Endometrium (tissue), 2 donors: ENCODE measurements around the gene THADA.

Experiments used
- FAIRE-seq: peaks from 2 replicates; lab custom pipeline; 2012; peaks lifted over from hg19 to GRCh38; lab: Jason Lieb, UNC
- donor health status: control.
- donor health status: control.

Gene THADA

DNA sequence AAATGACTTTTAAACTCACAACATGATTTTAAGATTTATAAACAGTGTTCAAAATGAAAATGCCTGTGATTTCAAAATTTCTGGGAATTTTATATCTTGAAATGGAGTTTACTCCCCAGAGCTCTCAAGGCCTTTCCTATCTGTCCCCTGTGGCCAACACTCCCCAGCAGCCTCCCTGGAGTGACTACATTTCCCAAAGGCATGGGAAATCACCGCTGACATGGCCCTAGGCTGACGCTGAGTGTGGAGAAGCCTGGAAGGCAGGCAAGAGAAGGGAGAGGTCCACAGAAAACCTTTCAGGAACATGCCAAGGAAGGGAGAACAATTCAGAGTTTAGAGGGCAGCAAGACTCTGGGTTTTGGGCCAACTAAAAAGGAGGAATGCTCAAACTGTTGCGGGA, 349.2 kb downstream of the THADA start:
- no peak for FAIRE-seq

DNA sequence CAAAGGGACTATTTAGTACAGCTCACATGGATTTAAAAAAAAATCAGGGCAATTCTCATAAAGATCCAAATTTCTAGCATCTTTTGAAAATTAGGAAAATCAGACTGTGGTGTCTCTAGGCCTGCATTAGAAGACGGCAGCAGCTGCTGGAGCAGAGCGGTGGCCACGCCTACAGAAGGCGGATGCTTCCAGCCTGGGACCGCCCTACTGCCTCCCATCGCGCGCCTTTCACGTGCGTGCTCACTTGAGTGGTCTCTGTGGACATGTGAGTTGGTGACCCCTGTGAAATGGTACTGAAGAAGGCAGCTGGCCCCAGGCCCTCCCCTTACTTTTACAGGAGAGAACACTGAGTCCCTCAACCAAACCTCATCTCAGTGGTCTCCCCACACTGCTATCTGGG, 354.3 kb downstream of the THADA start:
- no peak for FAIRE-seq

DNA sequence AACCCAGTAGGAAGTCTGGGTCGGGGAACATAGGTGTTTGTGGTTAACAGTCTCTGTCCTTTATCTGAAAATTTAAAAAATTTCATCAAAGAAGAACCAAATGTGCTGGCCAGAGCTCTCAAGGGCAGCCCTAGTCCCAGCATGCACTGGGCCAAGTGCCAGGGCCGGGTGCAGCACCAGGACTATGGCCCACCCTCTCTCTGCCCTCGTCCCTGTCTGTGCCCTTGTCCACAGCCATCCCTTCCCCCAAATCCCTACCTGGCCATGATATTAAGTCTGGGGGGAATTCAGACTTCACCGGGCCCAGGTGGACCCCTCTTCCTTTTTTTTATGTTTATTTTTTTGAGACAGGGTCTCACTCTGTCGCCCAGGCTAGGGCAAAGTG, 355.1 kb downstream of the THADA start:
- no peak for FAIRE-seq

- no peak for FAIRE-seq
Measured at GRCh38 chr2:43239981-43240765, 355.7 kb downstream of the THADA start.

- no peak for FAIRE-seq
Measured at GRCh38 chr2:43238813-43239212, 357.0 kb downstream of the THADA start.

DNA sequence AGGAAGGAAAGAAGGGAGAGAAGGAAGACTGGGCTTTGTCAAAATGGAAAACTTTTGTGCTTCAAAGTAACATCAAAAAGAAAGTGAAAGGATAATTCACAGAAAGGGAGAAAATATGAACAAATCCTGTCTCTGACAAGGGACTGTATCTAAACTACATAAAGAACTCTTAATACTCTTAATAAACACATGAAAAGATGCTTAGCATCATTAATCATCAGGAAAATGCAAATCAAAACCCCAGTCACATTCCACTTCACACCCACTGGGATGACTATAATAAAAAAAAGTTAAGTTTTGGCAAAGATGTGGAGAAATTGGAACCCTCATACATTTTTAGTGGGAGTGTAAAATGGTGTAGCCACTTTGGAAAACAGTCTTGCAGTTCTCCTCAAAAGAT, 357.7 kb downstream of the THADA start:
- no peak for FAIRE-seq

- no peak for FAIRE-seq
Measured at GRCh38 chr2:43233218-43234212, 362.3 kb downstream of the THADA start.

- no peak for FAIRE-seq
Measured at GRCh38 chr2:43230951-43231827, 364.6 kb downstream of the THADA start.

GRCh38 chr2:43230351-43230885, 365.4 kb downstream of the THADA start:
- no peak for FAIRE-seq

DNA sequence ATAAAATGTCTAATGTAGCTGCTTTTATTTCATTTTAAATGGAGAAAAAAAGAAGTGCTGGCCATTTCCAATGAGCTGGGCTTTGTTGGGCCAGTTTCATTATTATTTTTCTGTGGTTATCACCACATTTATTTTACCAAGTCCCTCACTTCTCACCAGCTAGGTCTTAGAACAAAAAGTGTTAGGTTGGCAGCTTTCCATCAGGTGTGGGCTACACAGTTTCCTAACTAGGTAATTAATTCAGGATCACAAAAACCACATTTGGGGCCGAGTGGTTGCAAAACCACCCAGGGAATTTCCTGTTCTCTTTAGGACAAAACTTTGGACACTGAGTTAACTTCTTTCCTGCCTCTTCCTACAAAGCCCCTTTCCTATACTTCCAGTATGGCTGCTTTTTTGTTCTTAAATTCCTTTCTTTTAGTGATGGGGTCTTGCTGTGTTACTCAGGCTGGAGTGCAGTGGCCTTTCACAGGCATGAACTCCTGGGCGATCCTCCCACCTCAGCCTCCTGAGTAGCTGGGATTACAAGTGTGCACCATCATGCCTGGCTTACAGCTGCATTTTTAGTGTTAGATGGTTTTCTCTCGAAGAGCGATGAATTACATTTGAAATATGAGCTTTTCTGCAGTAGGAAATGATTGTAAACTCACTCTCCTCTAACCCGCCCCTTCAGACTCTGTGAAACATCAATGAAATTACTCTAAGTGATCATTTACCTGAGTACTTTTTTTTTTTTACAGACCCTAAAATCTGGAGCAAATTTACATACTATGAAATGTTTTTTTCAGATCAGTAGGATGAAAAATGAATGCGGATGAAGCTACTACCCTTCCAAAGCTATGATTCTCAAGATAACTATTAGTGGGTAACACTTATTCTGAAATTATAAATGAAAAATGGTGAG, 366.8 kb downstream of the THADA start:
- FAIRE-seq, result no peak

DNA sequence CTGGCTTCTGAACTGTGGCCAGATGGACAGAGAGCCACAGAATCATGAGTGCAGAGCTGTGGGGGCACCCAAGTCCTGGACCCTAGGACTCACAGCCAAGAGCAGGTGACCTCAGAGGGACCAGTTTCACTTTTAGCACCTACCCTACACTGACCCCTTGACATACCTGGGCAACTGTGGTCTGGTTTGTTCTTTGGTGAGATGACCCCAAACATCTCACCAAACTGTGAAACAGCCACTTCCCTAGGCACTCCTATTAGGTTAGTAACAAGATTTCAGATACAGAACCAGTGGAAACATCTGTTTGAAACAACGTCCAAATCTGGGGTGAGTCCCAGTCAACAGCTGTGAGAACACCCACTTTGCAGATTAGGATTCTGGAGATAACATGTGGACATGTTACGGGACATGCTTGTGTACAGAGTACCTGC, 367.5 kb downstream of the THADA start:
- no peak for FAIRE-seq

GRCh38 chr2:43227830-43228281, 368.0 kb downstream of the THADA start:
- FAIRE-seq, result no peak

GRCh38 chr2:43226955-43227829, 368.6 kb downstream of the THADA start:
- no peak for FAIRE-seq

DNA sequence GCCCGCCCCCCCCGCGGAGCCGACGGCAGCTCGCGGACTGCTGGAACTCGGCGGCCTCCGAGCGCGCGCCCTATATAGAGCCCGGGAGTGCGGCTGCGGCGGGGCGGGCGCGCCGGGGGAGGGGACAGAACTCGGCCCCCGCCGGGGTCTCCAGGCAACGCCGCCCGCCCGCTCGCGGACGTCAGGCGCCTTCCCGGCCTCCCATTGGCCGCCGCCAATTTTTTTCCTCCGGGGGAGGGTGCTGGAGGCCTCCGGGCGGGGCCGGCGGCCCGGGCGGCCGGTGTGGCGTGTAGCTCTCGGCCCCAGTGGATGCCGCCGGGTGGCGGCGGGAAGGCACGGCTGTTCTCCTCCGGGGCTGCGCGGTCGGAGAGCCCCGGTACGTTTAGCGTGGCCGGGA, 369.3 kb downstream of the THADA start, which contains the start of gene ZFP36L2:
Gene ZFP36L2, minus strand, starts transcription at position 49 of the 397 bp plus-strand sequence. CDS start 291 bp downstream, outside the sequence.
- FAIRE-seq, result no peak

DNA sequence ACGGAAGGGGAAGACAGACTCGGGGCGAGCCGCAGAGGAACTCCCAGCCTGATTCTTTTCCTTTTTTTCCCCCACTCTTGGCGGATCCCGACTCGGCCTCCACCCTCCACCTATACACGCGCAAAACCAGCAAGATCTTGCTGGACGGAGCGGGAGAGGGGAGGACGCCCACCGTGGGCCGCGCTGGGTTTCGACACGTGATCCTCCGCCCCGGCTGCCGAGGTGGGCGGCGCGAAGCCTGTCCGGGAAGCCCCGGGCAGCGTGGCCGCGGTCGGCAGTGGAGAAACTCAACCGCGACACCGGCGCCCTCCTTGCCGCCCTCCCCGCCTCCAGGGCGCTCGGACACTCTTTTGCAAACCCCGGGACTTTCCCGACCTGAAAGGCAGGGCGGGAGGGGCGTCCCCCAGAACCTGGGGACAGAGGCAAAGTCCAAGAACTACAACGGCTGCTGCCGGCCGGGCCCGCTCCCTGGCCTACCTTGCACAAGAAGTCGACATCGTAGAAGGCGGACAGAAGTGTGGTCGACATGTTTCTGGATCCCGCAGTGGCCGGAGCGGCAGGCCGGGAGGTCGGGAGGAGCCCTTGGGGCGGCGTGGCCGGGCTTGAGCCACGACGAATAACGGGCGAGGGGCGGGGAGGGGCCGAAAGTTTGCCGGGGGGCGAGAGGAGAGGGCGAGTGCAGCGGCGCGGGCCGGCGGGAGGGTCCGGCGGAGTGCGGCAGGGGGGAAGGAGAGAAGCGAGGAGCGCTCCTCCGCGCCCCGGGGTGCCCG, 369.9 kb downstream of the THADA start:
- no peak for FAIRE-seq

GRCh38 chr2:43225093-43225787, 370.6 kb downstream of the THADA start:
- no peak for FAIRE-seq

DNA sequence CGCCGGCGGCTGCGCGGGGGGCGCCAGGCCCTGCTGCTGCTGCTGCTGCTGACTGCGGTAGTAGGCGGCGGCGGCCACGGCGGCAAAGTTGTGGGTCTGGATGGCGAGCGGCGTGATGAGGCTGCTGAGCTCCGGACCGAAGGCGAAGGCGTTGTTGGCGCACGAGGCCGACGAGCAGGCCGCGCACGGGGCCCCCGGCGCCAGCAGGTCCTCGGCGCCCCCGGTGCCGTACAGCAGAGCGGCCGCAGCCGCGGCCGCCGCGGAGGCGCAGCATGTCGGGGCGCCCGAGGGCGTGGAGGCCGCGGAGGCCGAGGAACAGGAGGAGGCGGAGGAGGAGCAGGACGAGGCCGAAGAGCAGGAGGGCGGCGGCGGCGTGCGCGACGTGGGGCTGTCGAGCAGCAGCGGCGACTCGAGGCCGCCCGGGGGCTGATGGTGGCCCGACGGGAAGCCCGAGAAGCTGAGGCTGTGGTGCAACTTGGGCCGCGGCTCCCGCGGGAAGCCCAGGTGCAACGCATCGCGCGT, 371.2 kb downstream of the THADA start:
- no peak for FAIRE-seq

DNA sequence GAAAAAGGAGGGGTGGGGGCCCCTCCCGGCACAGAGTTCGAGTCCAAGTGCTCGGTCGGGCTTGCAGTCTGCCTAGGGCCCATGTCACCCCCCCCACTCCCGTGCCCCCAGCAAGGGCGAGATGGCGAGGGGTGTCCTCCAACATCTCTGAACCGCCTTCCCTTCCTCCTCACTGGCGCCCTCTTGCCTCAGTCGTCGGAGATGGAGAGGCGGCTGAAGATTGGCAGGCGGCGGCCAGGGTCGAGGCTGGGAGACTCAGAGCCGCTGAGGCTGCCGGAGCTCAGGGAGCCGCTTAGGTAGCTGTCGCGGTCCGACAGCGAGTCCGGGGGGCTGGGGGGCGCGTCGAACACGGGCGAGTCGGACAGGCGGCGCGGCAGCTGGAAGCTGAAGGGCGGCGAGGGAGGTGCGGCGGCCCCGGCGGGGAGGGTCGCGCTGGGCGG, 371.7 kb downstream of the THADA start:
- FAIRE-seq, result no peak
